Measurements from ENCODE around the gene IL22.

The IL22 gene

GRCh38 chr12:68253504-68253903 lies at the start of gene IL22:
Gene IL22 (minus strand): TSS chr12:68253604. CDS start chr12:68253448, 156 bp downstream.
- no peak for DNase-seq

- DNase-seq = no peak
Measured at GRCh38 chr12:68297929-68298328, 44.5 kb upstream of the IL22 start.

- DNase-seq = no peak
Measured at GRCh38 chr12:68294251-68294650, 40.8 kb upstream of the IL22 start.

GRCh38 chr12:68293347-68293746 lies 39.9 kb upstream of the IL22 start:
- no peak for DNase-seq

GRCh38 chr12:68292151-68292943 lies 38.9 kb upstream of the IL22 start:
- DNase-seq = no peak

GRCh38 chr12:68291396-68292036 lies 38.1 kb upstream of the IL22 start:
- no peak for DNase-seq

- no peak for DNase-seq
Measured at GRCh38 chr12:68290126-68290525, 36.7 kb upstream of the IL22 start.

GRCh38 chr12:68287106-68287505 lies 33.7 kb upstream of the IL22 start:
- no peak for DNase-seq

GRCh38 chr12:68286396-68286795 lies 33.0 kb upstream of the IL22 start:
- DNase-seq = no peak

- DNase-seq = no peak
Measured at GRCh38 chr12:68285541-68285940, 32.1 kb upstream of the IL22 start.

- DNase-seq = no peak
Measured at GRCh38 chr12:68281322-68282077, 28.1 kb upstream of the IL22 start.

- DNase-seq = no peak
Measured at GRCh38 chr12:68280240-68280639, 26.8 kb upstream of the IL22 start.

GRCh38 chr12:68279227-68280054 lies 26.0 kb upstream of the IL22 start:
- DNase-seq = no peak

- DNase-seq = no peak
Measured at GRCh38 chr12:68276402-68276930, 23.1 kb upstream of the IL22 start.

GRCh38 chr12:68272732-68273131 lies 19.3 kb upstream of the IL22 start:
- no peak for DNase-seq

GRCh38 chr12:68271346-68271745 lies 17.9 kb upstream of the IL22 start:
- no peak for DNase-seq

GRCh38 chr12:68270358-68270757 lies 17.0 kb upstream of the IL22 start:
- DNase-seq = no peak

GRCh38 chr12:68269779-68270178 lies 16.4 kb upstream of the IL22 start:
- no peak for DNase-seq

GRCh38 chr12:68268967-68269366 lies 15.6 kb upstream of the IL22 start:
- no peak for DNase-seq

- no peak for DNase-seq
Measured at GRCh38 chr12:68267892-68268396, 14.5 kb upstream of the IL22 start.

GRCh38 chr12:68264857-68265256 lies 11.5 kb upstream of the IL22 start:
- DNase-seq = no peak

GRCh38 chr12:68264158-68264855 lies 10.9 kb upstream of the IL22 start:
- DNase-seq = no peak

Measured in activated CD8-positive, alpha-beta memory T cell treated with anti-CD3 and anti-CD28 coated beads for 24 hours (primary cell).